Psoas muscle (tissue), 8 donors: ENCODE results near the gene DPF1. TPM values are rescaled to one million over a fixed set of nuclear protein-coding genes. Genes with fewer than 3 reads are reported as not detected.
A peak's percentile ranks its signal among the peaks of the same experiment; 100 is the strongest.

Experiments used
- ATAC-seq, 4 donors: fragments of 200-7000 bp; cut with Tn5 transposase; one replicate each; pipeline ENCODE4 v1.9.1; 2020; ENCODE audit warnings: moderate library complexity in 3 of 4, mild to moderate bottlenecking in 2 of 4
- DNase-seq, 2 donors: peaks; one replicate each; pipeline ENCODE4 v3.0.0-alpha.2; 2020
- H3K27ac ChIP-seq: fragments of 200-600 bp; one replicate; pipeline ENCODE4 v1.8.0; 2022
- H3K27me3 ChIP-seq, 3 donors: fragments of 200-600 bp in 1 of 3; one replicate each; pipeline versions ENCODE4 v1.6.1 to v1.8.0; 2013 to 2022; ENCODE audit warnings: low read length in 2 of 3, mild to moderate bottlenecking in 2 of 3, moderate library complexity in 1 of 3; ENCODE audit not compliant: insufficient read depth in 3 of 3
- H3K36me3 ChIP-seq, 2 donors: fragments of 200-600 bp in 1 of 2; one replicate each; pipeline versions ENCODE4 v1.6.1 to v1.8.0; 2013 to 2022; ENCODE audit warnings: low read depth in 1 of 2, mild to moderate bottlenecking in 1 of 2, moderate library complexity in 1 of 2; ENCODE audit not compliant: insufficient read depth in 1 of 2
- H3K4me1 ChIP-seq: fragments of 200-600 bp; one replicate; pipeline ENCODE4 v1.8.0; 2022
- H3K4me3 ChIP-seq: fragments of 200-600 bp; one replicate; pipeline ENCODE4 v1.8.0; 2022; ENCODE audit warnings: mild to moderate bottlenecking
- H3K9me3 ChIP-seq: fragments of 200-600 bp; one replicate; pipeline ENCODE4 v1.8.0; 2022
- WGBS, 3 donors: extraction: QIAGEN DNeasy Blood & Tissue Kit; methylation state at CpG; one replicate each; pipeline versions ENCODE4 v1.1.6 to v1.1.7; 2013; 5-methylcytosine and 5-hydroxymethylcytosine counted together
- intact Hi-C, 2 donors: fragments of 100-400 bp; cut with DNase I; formaldehyde crosslinking; loops; one replicate each; pipeline versions ENCODE4 v1.11.0 to v1.14.2; 2022
- polyA plus RNA-seq, 3 donors: library from polyadenylated mRNA; stranded (reverse); fragments of 200-250 nt; gene quantifications; one replicate each; pipeline ENCODE4 v1.2.3, GENCODE V29; 2013
- total RNA-seq, 4 donors: library from RNA; stranded (reverse); fragmentation: NEBNext Ultra II Directional in 2 of 4; extraction: Animal tissue kit (Norgen Biotek cat#: 25700) in 2 of 4; gene quantifications; one replicate each; pipeline versions ENCODE4 v1.2.1 to v1.2.4, GENCODE V29; 2021 to 2023
- TF ChIP-seq, protein P1 (sequence below): fragments of 200-600 bp; IDR thresholded peaks from one replicate; pipeline ENCODE4 v1.8.0; 2022; ENCODE audit warnings: antibody characterized with exemption
- donor health status: healthy with polysubstance abuse.
- donor health status: DM: no; HTN: no; CAD: no; lungs with moderate emphysema.
- donor health status: Bipolar disorder and iron deficiency.
- donor health status: healthy.
- donor health status: DM: yes; HTN: yes; CAD: no.
- donor health status: DM: no; HTN: no; CAD: no.
- donor health status: DM: no; HTN: no; CAD: no.
- donor health status: DM: yes; HTN: yes; CAD: no.

DPF1 gene
- total and polyA plus RNA-seq, 7 donors, result 0.07 to 0.17 (median 0.16) TPM; not detected in 4

DNA sequence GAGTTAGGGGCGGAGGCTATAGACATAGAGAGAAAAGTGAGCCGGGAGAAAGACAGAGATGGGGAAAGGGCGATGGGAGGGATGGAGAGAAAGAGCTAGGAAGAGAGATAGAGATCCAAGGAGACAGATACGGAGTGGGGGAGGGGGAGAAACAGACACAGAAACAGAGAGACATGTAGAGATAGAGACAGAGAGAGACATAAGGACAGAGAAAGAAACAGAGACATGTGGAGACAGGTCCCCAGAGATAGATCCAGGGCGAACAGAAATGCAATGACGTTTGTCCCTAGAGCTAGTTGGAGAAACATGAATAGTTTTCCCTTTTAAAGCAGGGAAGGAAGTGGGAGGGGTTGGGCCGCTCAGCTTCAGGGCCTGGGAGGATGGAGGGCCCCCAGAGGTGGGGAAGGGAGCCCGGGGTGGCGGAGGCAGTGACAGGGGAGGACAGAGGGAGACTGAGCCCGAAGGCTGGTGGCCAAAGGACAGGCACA lies 27.6 kb upstream of the DPF1 start:
- H3K27ac ChIP-seq, result peak overlapping the region; percentile 74
- no peaks in the 10 kb centered on the region for H3K9me3 ChIP-seq
- peaks cover 0 to 32% (median 6%) of the 10 kb centered on the region in 3 donors for H3K27me3 ChIP-seq
- no peaks in the 10 kb centered on the region for H3K4me1 ChIP-seq
- TF ChIP-seq, protein P1, sequence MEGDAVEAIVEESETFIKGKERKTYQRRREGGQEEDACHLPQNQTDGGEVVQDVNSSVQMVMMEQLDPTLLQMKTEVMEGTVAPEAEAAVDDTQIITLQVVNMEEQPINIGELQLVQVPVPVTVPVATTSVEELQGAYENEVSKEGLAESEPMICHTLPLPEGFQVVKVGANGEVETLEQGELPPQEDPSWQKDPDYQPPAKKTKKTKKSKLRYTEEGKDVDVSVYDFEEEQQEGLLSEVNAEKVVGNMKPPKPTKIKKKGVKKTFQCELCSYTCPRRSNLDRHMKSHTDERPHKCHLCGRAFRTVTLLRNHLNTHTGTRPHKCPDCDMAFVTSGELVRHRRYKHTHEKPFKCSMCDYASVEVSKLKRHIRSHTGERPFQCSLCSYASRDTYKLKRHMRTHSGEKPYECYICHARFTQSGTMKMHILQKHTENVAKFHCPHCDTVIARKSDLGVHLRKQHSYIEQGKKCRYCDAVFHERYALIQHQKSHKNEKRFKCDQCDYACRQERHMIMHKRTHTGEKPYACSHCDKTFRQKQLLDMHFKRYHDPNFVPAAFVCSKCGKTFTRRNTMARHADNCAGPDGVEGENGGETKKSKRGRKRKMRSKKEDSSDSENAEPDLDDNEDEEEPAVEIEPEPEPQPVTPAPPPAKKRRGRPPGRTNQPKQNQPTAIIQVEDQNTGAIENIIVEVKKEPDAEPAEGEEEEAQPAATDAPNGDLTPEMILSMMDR, result no peak
- H3K36me3 ChIP-seq, result no peaks in the 10 kb centered on the region
- H3K4me3 ChIP-seq, result peak overlapping the region; percentile 61
- peak in 1 of 2 donors; percentile 68 for DNase-seq
- WGBS, 3 donors, result 18 to 20% (median 18%) methylated on average over 10 of the region's 10 CpGs
- peak in 3 of 4 donors; percentile 19 to 55 (median 32) for ATAC-seq
- intact Hi-C loops, result no loop called here

DNA sequence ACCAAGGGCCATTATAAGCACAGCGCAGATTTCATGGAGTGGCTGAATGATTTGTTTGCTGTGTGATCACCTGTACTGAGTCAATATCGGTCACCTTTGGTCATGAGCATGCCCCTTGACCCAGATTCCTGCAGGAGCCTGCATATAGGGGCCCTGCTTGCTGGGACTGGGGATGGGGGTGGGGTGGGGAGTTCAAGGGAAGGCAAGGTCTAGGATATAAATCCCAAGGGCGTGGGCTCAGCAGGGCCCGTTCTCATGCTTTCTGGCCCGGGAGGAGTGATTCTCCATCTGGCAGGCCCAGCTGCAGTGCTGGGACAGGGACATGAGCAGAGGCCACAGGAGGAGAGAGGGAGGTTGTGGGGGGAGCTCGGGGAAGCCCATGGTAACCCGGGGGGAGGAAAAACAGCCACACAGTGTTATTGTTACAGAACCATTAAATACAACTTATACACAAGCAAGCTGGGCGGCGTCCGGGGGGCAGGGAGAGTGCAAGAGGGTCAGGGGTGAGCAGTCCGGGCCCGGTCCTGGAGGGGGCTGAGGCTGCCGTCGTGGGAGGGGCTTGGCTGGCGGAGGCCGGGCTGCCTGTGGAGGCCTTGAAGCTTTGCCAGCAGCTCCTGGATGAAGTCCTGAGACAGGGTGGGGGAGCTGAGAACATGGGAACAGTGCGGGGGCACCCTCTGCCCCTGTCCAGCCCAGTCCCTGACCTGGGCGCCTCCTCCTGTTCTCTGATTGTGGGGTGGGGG lies 27.0 kb upstream of the DPF1 start:
- ATAC-seq (peak; percentile 41 to 60 (median 48)), DNase-seq (peak; percentile 58 to 77)
- TF ChIP-seq, protein P1, result no peak
- no peaks in the 10 kb centered on the region for H3K9me3 ChIP-seq
- H3K36me3 ChIP-seq, result no peaks in the 10 kb centered on the region
- peak overlapping the region; percentile 61 for H3K4me3 ChIP-seq
- WGBS, 3 donors, result 24 to 27% (median 27%) methylated on average over 17 to 18 of the region's 18 CpGs
- peaks cover 0 to 26% (median 6%) of the 10 kb centered on the region in 3 donors for H3K27me3 ChIP-seq
- peak overlapping the region; percentile 74 for H3K27ac ChIP-seq
- H3K4me1 ChIP-seq, result no peaks in the 10 kb centered on the region
- intact Hi-C loops, result no loop called here

DNA sequence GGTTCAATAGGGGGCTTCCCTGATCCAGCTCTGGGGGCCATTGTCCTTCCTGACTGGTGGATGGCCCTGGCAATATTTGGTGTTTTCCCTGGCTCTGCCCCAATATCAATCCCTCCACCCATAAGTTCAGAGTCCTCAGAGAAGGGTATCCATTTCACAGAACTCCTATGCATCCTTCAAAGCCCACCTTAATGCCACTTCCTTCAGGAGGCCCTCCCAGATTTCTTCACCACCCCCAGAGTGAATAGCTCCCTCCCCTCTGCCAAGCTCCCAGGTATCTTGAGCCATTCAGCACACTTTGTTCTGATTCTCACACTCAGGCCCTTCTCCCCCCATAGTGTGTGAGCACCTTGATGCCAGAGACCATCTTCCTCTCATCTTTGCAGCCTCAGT lies 26.4 kb upstream of the DPF1 start:
- H3K4me1 ChIP-seq, result no peaks in the 10 kb centered on the region
- intact Hi-C loops, result no loop called here
- TF ChIP-seq, protein P1, result no peak

DNA sequence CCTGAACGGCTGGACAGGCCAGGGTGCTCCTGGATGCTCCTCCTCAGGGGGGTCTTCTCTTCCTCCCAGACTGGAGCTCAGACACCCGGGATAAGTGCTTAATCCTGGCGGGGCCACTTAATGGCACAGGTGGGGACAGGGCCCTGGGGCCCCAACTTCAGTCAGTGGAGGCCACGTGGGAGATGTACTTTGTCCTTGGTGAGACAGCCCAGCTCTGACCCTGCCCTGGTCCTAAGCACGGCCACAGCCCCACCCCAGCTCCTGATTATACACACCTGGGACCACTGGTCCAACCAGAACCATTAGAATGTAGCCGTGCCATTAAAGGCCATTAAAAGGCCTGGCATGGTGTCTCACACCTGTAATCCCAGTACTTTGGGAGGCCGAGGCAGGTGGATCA lies 24.4 kb upstream of the DPF1 start:
- Histone ChIP-seq H3K27me3 (peaks cover 0 to 17% (median 6%) of the 10 kb centered on the region in 3 donors), H3K4me1 (no peaks in the 10 kb centered on the region), H3K4me3 (no peak overlapping the region), H3K27ac (peak overlapping the region; percentile 9), H3K36me3 (no peaks in the 10 kb centered on the region), H3K9me3 (no peaks in the 10 kb centered on the region)
- intact Hi-C loops, result no loop called here
- WGBS, 3 donors, result 85 to 87% (median 87%) methylated on average over 7 of the region's 7 CpGs
- ATAC-seq (no peak), DNase-seq (no peak)
- TF ChIP-seq, protein P1, result no peak

More for the DNA sequence above, 26.4 kb upstream of the DPF1 start:
- DNase-seq, result no peak
- Histone ChIP-seq H3K27ac (no peak overlapping the region), H3K27me3 (peaks cover 0 to 21% (median 6%) of the 10 kb centered on the region in 3 donors), H3K4me3 (no peak overlapping the region), H3K36me3 (no peaks in the 10 kb centered on the region), H3K9me3 (no peaks in the 10 kb centered on the region)
- ATAC-seq, result no peak
